ENCODE data around the gene RPRD1B. TPM values are rescaled to one million over a fixed set of nuclear protein-coding genes. Genes with fewer than 3 reads are reported as not detected.

The RPRD1B gene
- total and polyA plus RNA-seq, 2 of the 13 experiments (the other 11 are each of a cell fraction or from before 2014, with no cell fraction given): 31.1 to 41.5 TPM

- TF ChIP-seq PATZ1 (CRISPR knock-in tag; IDR thresholded peaks at IDR 0.05): peak; percentile 43; the same call in 1 of the 2 replicates
- TF ChIP-seq THRA (CRISPR knock-in tag; IDR thresholded peaks at IDR 0.05; ENCODE audit: borderline replicate concordance): peak; percentile 84
- no peak for TF ChIP-seq MTF2 (CRISPR knock-in tag; IDR thresholded peaks at IDR 0.05; ENCODE audit: borderline replicate concordance)
- TF ChIP-seq KDM5B (CRISPR knock-in tag; IDR thresholded peaks at IDR 0.05; ENCODE audit: borderline replicate concordance): no peak
- 0 out of 2 replicates have a peak, but pooled peaks have one; percentile 8 for TF ChIP-seq ZZZ3 (CRISPR knock-in tag; IDR thresholded peaks at IDR 0.05; ENCODE audit: borderline replicate concordance)
- 0 out of 2 replicates have a peak, but pooled peaks have one; percentile 13 for TF ChIP-seq E2F2 (CRISPR knock-in tag; IDR thresholded peaks at IDR 0.05; ENCODE audit: borderline replicate concordance)
- TF ChIP-seq ZSCAN5A (CRISPR knock-in tag; IDR thresholded peaks at IDR 0.05; ENCODE audit: borderline replicate concordance): no peak
- TF ChIP-seq ZFP90 (CRISPR knock-in tag; IDR thresholded peaks at IDR 0.05; ENCODE audit: borderline replicate concordance): peak; percentile 63; the same call in 1 of the 2 replicates
- TF ChIP-seq GFI1 (CRISPR knock-in tag; IDR thresholded peaks at IDR 0.05; ENCODE audit: borderline replicate concordance): no peak
- 0 out of 2 replicates have a peak, but pooled peaks have one; percentile 23 for TF ChIP-seq ZNF691 (CRISPR knock-in tag; IDR thresholded peaks at IDR 0.05; ENCODE audit: borderline replicate concordance, low read depth)
- TF ChIP-seq ZNF616 (CRISPR knock-in tag; IDR thresholded peaks at IDR 0.05; ENCODE audit: low read depth): no peak
- TF ChIP-seq ZNF547 (CRISPR knock-in tag; IDR thresholded peaks at IDR 0.05): no peak
- TF ChIP-seq PTBP1 (IDR thresholded peaks at IDR 0.05; ENCODE audit: low read depth, low read length, poor library complexity, severe bottlenecking): no peak
- peak; percentile 10; the same call in 1 of the 2 replicates for TF ChIP-seq BCL6 (CRISPR knock-in tag; IDR thresholded peaks at IDR 0.05)
- no peak for TF ChIP-seq PRMT3 (CRISPR knock-in tag; IDR thresholded peaks at IDR 0.05; ENCODE audit: borderline replicate concordance, low read depth)
- TF ChIP-seq ATRX (CRISPR knock-in tag; IDR thresholded peaks at IDR 0.05; ENCODE audit: borderline replicate concordance): no peak
- peak; percentile 25; the same call in 1 of the 2 replicates for TF ChIP-seq ZNF350 (CRISPR knock-in tag; IDR thresholded peaks at IDR 0.05; ENCODE audit: borderline replicate concordance, low read depth)
- TF ChIP-seq ISL2 (CRISPR knock-in tag; IDR thresholded peaks at IDR 0.05): peak; percentile 28; the same call in 1 of the 2 replicates
- no peak for TF ChIP-seq NONO (IDR thresholded peaks at IDR 0.05)
- no peak for TF ChIP-seq NONO (CRISPR knock-in tag; conservative IDR thresholded peaks at IDR 0.05)
- no peak for TF ChIP-seq GTF2F1 (IDR thresholded peaks at IDR 0.05; ENCODE audit: low read length)
- no peak for TF ChIP-seq ATF7-NPFF (CRISPR knock-in tag; IDR thresholded peaks at IDR 0.05; ENCODE audit: low read depth)
These were observed 92.8 kb downstream of the RPRD1B start (continued) for GRCh38 chr20:38126146-38126921.
